Hindlimb muscle (tissue), 1 donor: ENCODE measurements around the gene OSBPL5. TPM values are rescaled to one million over a fixed set of nuclear protein-coding genes. Genes with fewer than 3 reads are reported as not detected.
A peak's percentile ranks its signal among the peaks of the same experiment; 100 is the strongest.

ENCODE experiments used
- DNase-seq: peaks from one replicate; pipeline ENCODE4 v3.0.0-alpha.2; 2013
- polyA plus RNA-seq: library from polyadenylated mRNA; unstranded; fragments of 120-200 nt; gene quantifications from one replicate; pipeline ENCODE4 v1.2.1, GENCODE V29; 2013; ENCODE audit not compliant: insufficient read length

The OSBPL5 gene
- polyA plus RNA-seq, 1 donor = 13.2 TPM

- no peak for DNase-seq
Observed at GRCh38 chr11:3163241-3163981, 1.7 kb downstream of the OSBPL5 start.

DNA sequence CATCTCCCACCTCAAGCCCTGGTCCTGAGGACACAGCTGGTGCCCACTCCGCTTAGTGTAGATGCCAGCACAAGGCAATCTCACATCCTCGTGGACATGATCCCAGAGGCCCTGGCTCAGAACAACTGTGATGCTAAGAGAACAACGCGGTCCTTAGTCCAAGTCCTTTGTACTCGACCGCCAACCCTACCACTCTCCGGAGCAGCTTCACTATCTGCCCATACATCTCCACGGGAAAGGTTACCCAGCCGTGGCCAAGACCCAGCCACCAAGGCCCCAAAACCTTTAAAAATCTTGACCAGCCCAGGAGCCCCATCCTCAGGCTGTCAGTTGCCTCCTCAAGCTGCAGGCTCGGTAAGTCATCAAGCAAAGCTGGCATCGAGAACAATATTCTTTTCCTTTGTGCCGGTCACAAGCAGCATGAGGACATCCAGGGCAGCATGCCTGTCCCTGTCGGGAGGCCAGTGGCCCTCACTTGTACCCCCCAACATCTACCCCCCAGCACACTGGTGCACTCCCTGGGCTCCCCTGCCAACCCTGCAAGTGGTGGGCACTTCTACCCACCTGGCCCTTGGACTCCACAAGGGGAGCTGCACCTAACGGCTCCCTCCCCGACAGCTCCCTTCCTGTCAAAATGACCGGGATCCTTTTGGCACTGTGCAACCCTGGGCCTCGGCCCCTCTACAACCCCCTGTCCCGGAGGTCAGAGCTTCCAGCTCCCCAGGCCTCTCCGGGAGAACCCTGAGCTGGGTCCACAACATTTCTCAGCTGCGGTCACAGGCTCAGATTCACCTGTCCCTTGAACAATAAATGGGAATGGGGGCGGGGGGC lies 2.5 kb downstream of the OSBPL5 start:
- no peak for DNase-seq

- no peak for DNase-seq
Observed at GRCh38 chr11:3161720-3162409, 3.2 kb downstream of the OSBPL5 start.

DNA sequence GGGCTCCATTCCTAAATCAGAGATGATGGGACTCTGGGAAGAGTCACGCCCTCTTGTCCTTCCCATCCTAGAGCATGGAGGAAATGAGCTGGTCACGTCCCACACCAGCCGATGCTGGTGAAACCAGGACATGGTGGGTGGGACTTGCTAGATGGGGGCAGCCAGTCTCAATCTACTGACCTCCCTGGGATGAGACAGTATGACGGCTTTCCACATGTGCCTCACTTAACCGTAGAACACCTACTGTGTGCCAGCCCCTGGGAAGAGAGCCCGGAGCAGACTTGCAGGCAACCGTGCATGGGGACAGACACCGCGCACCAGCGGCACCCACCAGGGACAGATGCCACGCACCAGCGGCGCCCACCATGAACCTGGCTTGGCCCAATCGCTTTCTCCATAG lies 3.8 kb downstream of the OSBPL5 start:
- DNase-seq = no peak

- DNase-seq = peak; percentile 88
Observed at GRCh38 chr11:3160252-3161031, 4.7 kb downstream of the OSBPL5 start.

GRCh38 chr11:3159296-3160190 lies 5.6 kb downstream of the OSBPL5 start:
- no peak for DNase-seq

GRCh38 chr11:3158821-3159220 lies 6.3 kb downstream of the OSBPL5 start:
- DNase-seq = no peak

GRCh38 chr11:3158131-3158591 lies 6.9 kb downstream of the OSBPL5 start:
- DNase-seq = no peak

GRCh38 chr11:3157381-3158130 lies 7.6 kb downstream of the OSBPL5 start:
- DNase-seq = no peak

DNA sequence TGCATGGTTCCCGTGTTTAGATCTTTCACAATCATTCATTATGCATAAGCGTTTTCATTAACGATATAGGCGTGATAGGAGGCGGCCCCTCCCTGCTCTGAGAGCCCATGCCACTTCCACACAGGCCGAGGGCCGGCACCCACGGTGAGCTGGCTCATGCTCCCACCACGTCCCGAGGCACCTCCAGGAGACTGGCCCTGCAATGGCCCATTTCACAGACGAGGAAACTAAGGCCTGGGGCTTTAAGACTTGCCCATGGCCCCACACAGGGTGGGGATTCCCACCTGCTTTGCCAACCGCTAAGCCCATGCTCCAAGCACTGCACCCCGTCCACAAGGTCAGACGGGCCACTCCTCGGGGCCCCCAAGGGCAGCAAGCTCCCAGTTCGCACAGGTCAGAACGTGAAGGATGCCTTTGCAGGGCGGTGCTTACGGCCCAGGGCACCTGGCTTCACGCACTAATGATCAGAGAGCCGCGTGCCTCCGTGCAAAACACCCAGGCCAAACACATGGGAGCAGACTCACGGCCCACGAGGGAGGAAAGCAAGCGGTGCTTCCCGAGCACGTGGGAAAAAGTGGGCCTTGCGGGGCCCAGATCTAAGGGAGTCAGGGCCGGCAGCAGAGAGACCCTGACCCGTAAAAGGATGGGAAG lies 8.3 kb downstream of the OSBPL5 start:
- DNase-seq = no peak

DNA sequence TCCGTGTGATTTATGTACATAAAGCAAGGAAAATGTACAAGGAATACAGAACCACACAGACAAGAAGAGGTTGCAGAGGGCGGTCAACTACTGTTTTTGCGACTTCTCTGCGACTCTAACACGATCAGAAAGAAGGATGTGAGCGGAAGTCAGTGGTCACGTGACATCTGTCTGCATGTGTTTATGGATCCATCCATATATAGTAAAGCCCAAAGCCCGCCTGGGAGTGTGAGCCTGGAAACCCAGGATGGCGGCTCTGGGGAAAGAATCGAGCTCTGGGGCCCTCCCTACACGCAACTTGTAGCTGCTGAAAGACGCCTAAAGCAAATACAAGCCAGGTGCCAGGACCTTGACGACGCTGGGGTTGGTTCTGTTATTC lies 8.8 kb downstream of the OSBPL5 start:
- no peak for DNase-seq

GRCh38 chr11:3155691-3156258 lies 9.3 kb downstream of the OSBPL5 start:
- no peak for DNase-seq

DNA sequence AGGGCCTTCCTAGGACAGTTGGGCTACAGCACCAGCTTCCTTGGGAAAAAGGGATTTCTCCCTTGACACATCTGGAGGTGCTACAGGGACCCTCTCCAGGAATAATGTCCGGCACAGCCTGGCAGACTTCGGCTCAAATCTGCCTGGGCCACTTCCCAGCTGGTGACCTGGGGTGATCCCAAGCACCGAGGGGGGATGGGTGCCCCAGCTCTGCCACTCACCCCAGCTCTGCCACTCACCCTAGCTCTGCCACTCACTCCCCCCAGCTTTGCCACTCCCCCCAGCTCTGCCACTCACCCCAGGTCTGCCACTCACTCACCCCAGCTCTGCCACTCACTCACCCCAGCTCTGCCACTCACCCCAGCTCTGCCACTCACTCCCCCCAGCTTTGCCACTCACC lies 9.9 kb downstream of the OSBPL5 start:
- DNase-seq = no peak

DNA sequence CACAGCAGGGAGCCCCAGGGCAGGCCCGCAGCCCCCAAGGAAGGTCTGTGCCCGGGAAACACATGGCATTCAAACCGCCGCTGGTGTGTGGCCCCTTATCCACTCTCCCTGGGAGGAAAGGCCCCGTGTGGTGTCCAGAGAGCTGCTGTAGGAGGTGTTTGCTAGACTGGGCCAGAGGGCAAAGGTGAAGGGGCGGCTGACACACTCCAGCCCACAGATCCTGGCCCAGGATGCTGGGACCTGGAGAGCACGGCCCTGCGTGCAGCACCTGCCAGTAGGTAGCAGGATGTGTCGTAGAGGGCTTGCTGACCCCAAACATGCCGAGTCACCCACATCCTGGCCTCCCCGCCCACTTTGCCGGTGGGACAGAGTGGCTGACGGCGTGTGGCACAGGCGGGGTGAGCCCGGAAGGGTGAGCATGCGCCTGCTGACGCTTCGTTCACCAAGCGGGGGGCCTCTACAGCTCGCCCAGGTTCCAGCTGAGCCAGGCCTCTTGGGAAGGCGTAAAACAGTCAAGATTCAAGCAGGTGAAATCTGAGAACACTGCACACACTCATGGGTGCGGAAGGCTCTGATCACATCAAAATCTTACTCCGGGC lies 11.0 kb downstream of the OSBPL5 start:
- DNase-seq = no peak

DNA sequence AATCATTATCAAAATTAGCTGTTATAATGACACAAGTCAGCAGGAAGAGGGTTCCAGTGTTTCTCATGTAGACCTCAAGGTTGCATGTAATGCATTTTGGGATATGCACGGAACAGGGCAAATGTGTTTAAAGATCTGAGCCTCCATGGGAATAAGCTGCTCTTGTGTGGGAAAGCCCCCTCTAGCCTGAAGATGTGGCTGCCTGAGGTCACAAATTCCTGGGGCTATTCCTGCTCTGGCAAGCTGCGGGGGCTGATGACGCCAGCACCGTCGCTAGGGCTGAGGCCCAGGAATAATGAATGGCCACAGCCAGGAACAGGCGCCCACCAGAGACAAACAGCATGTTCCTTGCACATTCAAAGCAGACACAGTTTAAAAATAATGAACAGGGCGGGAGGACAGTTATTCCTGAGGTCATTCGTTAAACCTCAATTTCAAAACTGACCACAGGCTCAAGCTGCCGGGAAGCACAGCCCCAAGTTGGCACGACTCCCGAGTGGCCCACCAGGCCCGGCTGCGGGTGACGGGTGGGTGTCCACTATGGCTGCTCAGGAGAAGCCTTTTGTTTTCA lies 11.7 kb downstream of the OSBPL5 start:
- DNase-seq = peak; percentile 81

DNA sequence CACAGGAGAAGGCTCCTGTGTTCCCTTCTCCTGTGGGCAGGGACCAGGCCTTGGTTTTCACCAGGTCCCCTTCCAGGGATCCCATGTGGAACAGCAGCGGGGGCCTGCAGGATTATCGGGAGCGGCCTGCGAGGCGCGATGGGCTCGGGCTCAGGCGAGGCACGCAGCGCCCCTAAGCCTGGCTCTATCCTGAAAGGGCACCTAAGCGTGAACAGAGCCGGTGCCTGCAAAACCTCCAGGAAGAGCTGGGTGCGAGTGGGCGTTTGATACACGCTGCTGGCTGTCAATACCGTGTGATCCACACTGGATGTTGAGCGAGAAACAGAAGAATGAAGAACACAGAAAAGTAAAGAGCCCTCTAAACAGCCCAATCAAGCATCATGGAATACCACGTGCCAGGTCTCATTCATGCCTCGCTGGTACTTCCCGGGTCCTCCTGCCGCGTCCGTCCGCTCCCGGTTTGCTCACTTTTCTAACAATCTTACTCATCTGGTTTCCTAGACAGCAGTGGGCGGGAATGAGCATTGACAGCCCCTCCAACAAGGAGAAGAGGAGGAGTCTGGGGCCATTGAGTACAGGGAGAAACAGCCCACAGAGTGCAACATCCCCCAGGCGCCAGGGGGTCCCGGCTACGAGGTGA lies 12.5 kb downstream of the OSBPL5 start:
- DNase-seq = no peak

DNA sequence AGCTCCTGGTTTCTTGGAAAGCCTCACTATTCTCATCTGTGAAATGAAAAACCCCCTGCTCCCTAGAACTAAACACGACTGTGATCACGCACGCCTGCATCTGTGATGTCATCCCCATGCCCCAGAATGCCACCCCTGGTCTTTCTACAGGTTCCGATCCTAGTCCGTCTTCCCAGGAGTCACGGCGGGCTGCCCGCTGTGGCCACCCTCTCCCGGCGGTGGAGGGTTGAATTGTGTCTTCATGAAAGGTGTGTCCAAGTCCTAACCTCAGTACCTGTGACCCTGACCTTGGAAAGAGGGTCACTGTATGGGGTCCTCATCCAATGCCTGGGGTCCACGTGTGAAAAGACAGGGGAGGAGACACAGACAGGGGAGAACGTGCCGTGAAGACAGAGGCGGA lies 14.4 kb downstream of the OSBPL5 start:
- no peak for DNase-seq

DNA sequence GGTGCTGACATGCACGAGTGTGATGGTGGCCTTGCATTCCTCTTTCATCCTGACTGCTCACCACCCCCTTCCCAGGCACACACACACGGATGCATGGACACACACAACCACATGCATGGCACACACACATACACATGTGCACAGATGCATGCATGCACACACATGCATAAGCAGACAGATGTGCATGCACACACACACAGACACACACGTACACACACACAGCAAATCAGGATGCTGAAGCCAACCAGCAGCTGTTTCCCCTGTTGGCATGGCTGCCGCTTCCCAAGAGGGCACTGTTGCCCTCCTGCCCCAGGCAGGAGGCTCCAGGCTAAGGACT lies 15.3 kb downstream of the OSBPL5 start:
- no peak for DNase-seq
